GM19372 (cell line): Measurements from ENCODE around the gene TMEM255B.

ENCODE experiments used
- ATAC-seq: cut with Tn5 transposase; IDR thresholded peaks from one replicate; pipeline ENCODE4 v1.9.1; 2021; ENCODE audit warnings: mild to moderate bottlenecking, low read depth, moderate library complexity; ENCODE audit not compliant: unreplicated experiment

TMEM255B gene

GRCh38 chr13:113845055-113845454, 86.0 kb downstream of the TMEM255B start:
- ATAC-seq: no peak

GRCh38 chr13:113845723-113846635, 87.0 kb downstream of the TMEM255B start:
- ATAC-seq: no peak

- no peak for ATAC-seq
Observed at GRCh38 chr13:113846636-113847318, 87.8 kb downstream of the TMEM255B start.

- no peak for ATAC-seq
Observed at GRCh38 chr13:113848020-113848419, 89.0 kb downstream of the TMEM255B start.

GRCh38 chr13:113848431-113849260, 89.6 kb downstream of the TMEM255B start:
- no peak for ATAC-seq

- ATAC-seq: no peak
Observed at GRCh38 chr13:113849546-113849945, 90.5 kb downstream of the TMEM255B start.

- no peak for ATAC-seq
Observed at GRCh38 chr13:113849981-113850721, 91.1 kb downstream of the TMEM255B start.

GRCh38 chr13:113850722-113851479, 91.9 kb downstream of the TMEM255B start:
- ATAC-seq: no peak

- ATAC-seq: no peak
Observed at GRCh38 chr13:113851480-113851803, 92.4 kb downstream of the TMEM255B start.

- ATAC-seq: no peak
Observed at GRCh38 chr13:113851826-113852535, 93.0 kb downstream of the TMEM255B start.

GRCh38 chr13:113852536-113853517, 93.8 kb downstream of the TMEM255B start:
- ATAC-seq: no peak

- ATAC-seq: no peak
Observed at GRCh38 chr13:113853518-113854237, 94.7 kb downstream of the TMEM255B start.

- no peak for ATAC-seq
Observed at GRCh38 chr13:113854238-113855011, 95.4 kb downstream of the TMEM255B start.

- ATAC-seq: no peak
Observed at GRCh38 chr13:113855012-113855921, 96.2 kb downstream of the TMEM255B start.

- no peak for ATAC-seq
Observed at GRCh38 chr13:113855931-113856715, 97.1 kb downstream of the TMEM255B start.
